H1 (cell line): ENCODE data around the gene HOXB5. TPM values are rescaled to one million over a fixed set of nuclear protein-coding genes. Genes with fewer than 3 reads are reported as not detected.
A peak's percentile ranks its signal among the peaks of the same experiment; 100 is the strongest.

Experiments
- CTCF ChIA-PET: fragments of 300-600 bp; sonication (Branson Sonifier 250); formaldehyde crosslinking; loops from one replicate; lab custom pipeline; 2021; ENCODE audit not compliant: partially characterized antibody; lab: Charles Lee
- POLR2A ChIA-PET: fragments of 300-600 bp; sonication (Branson Sonifier 250); formaldehyde crosslinking; loops from one replicate; lab custom pipeline; 2021; ENCODE audit warnings: inconsistent platforms; ENCODE audit not compliant: partially characterized antibody; lab: Charles Lee
- DNase-seq, 2 experiments: peaks; one replicate each; pipeline versions ENCODE4 v3.0.0 to v3.0.0-alpha.2; 2010 to 2022; ENCODE audit warnings: low spot score in 2 of 2, low read depth in 1 of 2, mixed read lengths in 1 of 2
- FAIRE-seq: peaks from 2 replicates; lab custom pipeline; 2011; peaks lifted over from hg19 to GRCh38; lab: Jason Lieb, UNC
- H2AFZ ChIP-seq: 2 replicates; pipeline ENCODE4 v1.8.1; 2012; ENCODE audit warnings: low read length, inconsistent platforms
- H2AK5ac ChIP-seq: 2 replicates; pipeline ENCODE4 v1.6.1; 2013; ENCODE audit warnings: low read depth, low read length
- H2BK120ac ChIP-seq: replicated peaks from 2 replicates; pipeline ENCODE3; 2013; ENCODE audit warnings: low read depth, low read length, inconsistent platforms
- H2BK12ac ChIP-seq: 2 replicates; pipeline ENCODE4 v1.6.1; 2013; ENCODE audit warnings: low read depth, low read length
- H2BK15ac ChIP-seq: 2 replicates; pipeline ENCODE4 v1.6.1; 2013; ENCODE audit warnings: low read length
- H2BK20ac ChIP-seq: 2 replicates; pipeline ENCODE4 v1.6.1; 2013; ENCODE audit warnings: low read length
- H2BK5ac ChIP-seq: 2 replicates; pipeline ENCODE4 v1.6.1; 2013; ENCODE audit warnings: low read depth, low read length
- H3K14ac ChIP-seq: 2 replicates; pipeline ENCODE4 v1.6.1; 2013; ENCODE audit warnings: inconsistent platforms; ENCODE audit not compliant: insufficient read length
- H3K18ac ChIP-seq: 2 replicates; pipeline ENCODE4 v1.6.1; 2013; ENCODE audit warnings: low read length; ENCODE audit errors: extremely low read depth
- H3K23ac ChIP-seq: 2 replicates; pipeline ENCODE4 v1.6.1; 2013; ENCODE audit warnings: inconsistent platforms; ENCODE audit not compliant: insufficient read length
- H3K23me2 ChIP-seq: 2 replicates; pipeline ENCODE4 v1.6.1; 2013; ENCODE audit warnings: low read depth, low read length
- H3K27ac ChIP-seq: 2 replicates; pipeline ENCODE4 v1.6.1; 2011; ENCODE audit warnings: low read depth, low read length, inconsistent platforms
- H3K27me3 ChIP-seq, 4 experiments: replicated peaks in 1 of 4; 1 replicate in 1 of 4; 2 replicates in 3 of 4; pipeline versions ENCODE4 v1.6.1 to v1.8.1; 2011 to 2013; ENCODE audit warnings: low read length in 3 of 4, mild to moderate bottlenecking in 3 of 4, inconsistent platforms in 2 of 4, mixed read lengths in 2 of 4, moderate library complexity in 1 of 4; ENCODE audit not compliant: control insufficient read depth in 3 of 4, insufficient read depth in 3 of 4; ENCODE audit errors: extremely low read depth in 1 of 4
- H3K36me3 ChIP-seq, 4 experiments: 2 replicates each; pipeline versions ENCODE4 v1.6.1 to v1.8.1; 2011 to 2013; ENCODE audit warnings: mild to moderate bottlenecking in 4 of 4, low read length in 3 of 4, moderate library complexity in 2 of 4, control low read depth in 1 of 4, inconsistent platforms in 1 of 4; ENCODE audit not compliant: insufficient read depth in 4 of 4, control insufficient read depth in 2 of 4
- H3K4ac ChIP-seq: replicated peaks from 2 replicates; pipeline ENCODE3; 2013; ENCODE audit warnings: low read length, low read depth, mixed read lengths, inconsistent platforms; ENCODE audit not compliant: insufficient read length
- H3K4me1 ChIP-seq, 4 experiments: replicated peaks in 1 of 4; 1 replicate in 1 of 4; 2 replicates in 3 of 4; pipeline versions ENCODE4 v1.6.1 to v1.8.1; 2011 to 2013; ENCODE audit warnings: low read length in 3 of 4, inconsistent platforms in 2 of 4, mixed read lengths in 1 of 4; ENCODE audit not compliant: insufficient read depth in 4 of 4, control insufficient read depth in 3 of 4
- H3K4me2 ChIP-seq, 2 experiments: 2 replicates each; pipeline versions ENCODE4 v1.6.1 to v1.8.1; 2011 to 2013; ENCODE audit warnings: low read depth in 2 of 2, low read length in 2 of 2, control low read depth in 1 of 2, inconsistent platforms in 1 of 2, mild to moderate bottlenecking in 1 of 2; ENCODE audit not compliant: insufficient read depth in 1 of 2
- H3K4me3 ChIP-seq, 4 experiments: fragments of 200-600, 300-600 bp in 1 of 4; sonication (generic), shearing (Covaris generic), sonication (Bioruptor Twin) in 1 of 4; 2 replicates each; pipeline versions ENCODE4 v1.5.1 to v1.8.1; 2011 to 2016; ENCODE audit warnings: low read length in 4 of 4, low read depth in 3 of 4, control low read depth in 2 of 4, inconsistent platforms in 2 of 4, mild to moderate bottlenecking in 2 of 4, mixed read lengths in 1 of 4, moderate library complexity in 1 of 4; ENCODE audit not compliant: insufficient read depth in 2 of 4; ENCODE audit errors: extremely low read depth in 1 of 4
- H3K56ac ChIP-seq: replicated peaks from 2 replicates; pipeline ENCODE3; 2013; ENCODE audit warnings: low read depth, mild to moderate bottlenecking, mixed read lengths, low read length, inconsistent platforms; ENCODE audit not compliant: insufficient read length
- H3K79me1 ChIP-seq: 2 replicates; pipeline ENCODE4 v1.6.1; 2013; ENCODE audit warnings: low read depth, low read length, control low read depth
- H3K79me2 ChIP-seq, 2 experiments: 2 replicates each; pipeline versions ENCODE4 v1.6.1 to v1.8.1; 2012 to 2013; ENCODE audit warnings: low read length in 2 of 2, mild to moderate bottlenecking in 2 of 2, inconsistent platforms in 1 of 2; ENCODE audit not compliant: insufficient read depth in 2 of 2, control insufficient read depth in 1 of 2
- H3K9ac ChIP-seq, 4 experiments: replicated peaks in 1 of 4; 1 replicate in 1 of 4; 2 replicates in 3 of 4; pipeline versions ENCODE4 v1.6.1 to v1.8.1; 2011 to 2013; ENCODE audit warnings: low read depth in 3 of 4, low read length in 3 of 4, control low read depth in 2 of 4, mild to moderate bottlenecking in 2 of 4, moderate library complexity in 2 of 4, inconsistent platforms in 1 of 4; ENCODE audit errors: extremely low read depth in 1 of 4
- H3K9me3 ChIP-seq, 2 experiments: 2 replicates each; pipeline versions ENCODE4 v1.6.1 to v1.8.1; 2012 to 2013; ENCODE audit warnings: mild to moderate bottlenecking in 2 of 2, moderate library complexity in 2 of 2, control low read depth in 1 of 2, inconsistent platforms in 1 of 2, low read depth in 1 of 2, low read length in 1 of 2, mixed read lengths in 1 of 2; ENCODE audit not compliant: insufficient read depth in 2 of 2
- H4K20me1 ChIP-seq, 2 experiments: replicated peaks in 1 of 2; 2 replicates each; pipeline versions ENCODE3 to v1.8.1; 2011 to 2013; ENCODE audit warnings: inconsistent platforms in 2 of 2, low read length in 2 of 2, mild to moderate bottlenecking in 1 of 2; ENCODE audit not compliant: insufficient read depth in 2 of 2, control insufficient read depth in 1 of 2
- H4K5ac ChIP-seq: 2 replicates; pipeline ENCODE4 v1.6.1; 2013; ENCODE audit warnings: low read length, low read depth, mixed read lengths, inconsistent platforms; ENCODE audit not compliant: insufficient read length
- H4K8ac ChIP-seq: 2 replicates; pipeline ENCODE4 v1.8.0; 2013; ENCODE audit warnings: mild to moderate bottlenecking, moderate library complexity, low read length, inconsistent platforms; ENCODE audit not compliant: insufficient read depth; ENCODE audit errors: extremely low read depth
- H4K91ac ChIP-seq: replicated peaks from 2 replicates; pipeline ENCODE3; 2013; ENCODE audit warnings: low read length, mixed read lengths, inconsistent platforms; ENCODE audit not compliant: insufficient read length
- EZH2 ChIP-seq: fragments of 200-600 bp; sonication (generic); IDR thresholded peaks from 2 replicates; pipeline ENCODE4 v1.7.1; 2012; ENCODE audit warnings: low read depth, mild to moderate bottlenecking, moderate library complexity, low read length, inconsistent platforms; ENCODE audit not compliant: severe bottlenecking
- WGBS, 2 experiments: shearing (Covaris generic) in 1 of 2; methylation state at CpG; one replicate each; pipeline versions ENCODE4 v1.1.6 to v1.1.7; 2013 to 2015; ENCODE audit warnings: low lambda C conversion rate in 2 of 2, mixed read lengths in 2 of 2, inconsistent platforms in 1 of 2, low coverage in 1 of 2, missing lambda C conversion rate in 1 of 2; ENCODE audit not compliant: insufficient replicate concordance in 2 of 2, insufficient coverage in 1 of 2, insufficient read length in 1 of 2; ENCODE audit errors: extremely low coverage in 1 of 2, missing lambda C conversion rate in 1 of 2; 5-methylcytosine and 5-hydroxymethylcytosine counted together
- polyA plus RNA-seq, 7 experiments: library from polyadenylated mRNA; depleted of rRNA in 3 of 7; stranded (reverse) in 5 of 7; unstranded in 2 of 7; fragments of >200 nt in 5 of 7; fragments of 200-250 nt in 2 of 7; gene quantifications; 1 replicate in 5 of 7; 2 replicates in 1 of 7; 4 replicates in 1 of 7; pipeline versions ENCODE4 v1.2.1 to v1.2.3, GENCODE V29; 2011 to 2013; ENCODE audit warnings: missing spikeins in 2 of 7, mixed read lengths in 2 of 7
- total RNA-seq: library from RNA; stranded (reverse); fragmentation: NEBNext Ultra II Directional; extraction: Animal tissue kit (Norgen Biotek cat#: 25700); gene quantifications from 2 replicates; pipeline ENCODE4 v1.2.1, GENCODE V29; 2021

Gene HOXB5
- total and polyA plus RNA-seq, 2 of the 8 experiments (the other 6 are each of a cell fraction or from before 2014, with no cell fraction given): not detected

GRCh38 chr17:48586355-48587258 lies 7.0 kb downstream of the HOXB5 start:
- no peak overlapping the region for H3K27ac ChIP-seq
- TF ChIP-seq EZH2: peak; percentile 99

More at GRCh38 chr17:48586355-48587258, 7.0 kb downstream of the HOXB5 start:
- Histone ChIP-seq H3K9me3 (no peaks in the 10 kb centered on the region), H2BK12ac (no peak overlapping the region), H3K9ac (no peak overlapping the region), H4K8ac (no peak overlapping the region), H3K14ac (no peak overlapping the region), H3K4me3 (0 out of 8 replicates have a peak overlapping the region, but pooled peaks of 1 of the 4 experiments have one; percentile 42), H3K56ac (no peak overlapping the region), H3K27me3 (peaks cover 99 to 100% (median 100%) of the 10 kb centered on the region in 4 experiments), H3K79me1 (no peaks in the 10 kb centered on the region), H3K4me2 (no peak overlapping the region), H2BK120ac (no peak overlapping the region), H4K20me1 (peaks cover 22 to 38% of the 10 kb centered on the region in 2 experiments), H3K36me3 (peaks cover 0 to 18% (median 0%) of the 10 kb centered on the region in 4 experiments; a peak in 1 of 8 replicates), H3K18ac (no peak overlapping the region), H2BK20ac (no peak overlapping the region), H2AK5ac (no peak overlapping the region), H2AFZ (no peak overlapping the region), H3K23ac (no peak overlapping the region), H3K23me2 (no peaks in the 10 kb centered on the region), H3K79me2 (no peaks in the 10 kb centered on the region), H2BK15ac (no peak overlapping the region), H2BK5ac (no peak overlapping the region), H4K5ac (no peak overlapping the region), H4K91ac (no peak overlapping the region), H3K4ac (no peak overlapping the region), H3K4me1 (peaks cover 0 to 5% (median 3%) of the 10 kb centered on the region in 4 experiments; a peak in 4 of 7 replicates)
- WGBS, 2 experiments: 12% methylated on average over 34 of the region's 34 CpGs; no CpG with 5 or more reads in 1 of the 2 experiments
- FAIRE-seq (no peak), DNase-seq (no peak)
- POLR2A ChIA-PET: interaction anchor here (1.6 kb wide), 1 partner anchor 12 kb away, joined by 4 read pairs; no protein-coding TSS in a partner anchor
- CTCF ChIA-PET: interaction anchor here (0.9 to 4.7 kb wide), 17 partner anchors 10 to 323 kb away, joined by 3 to 24 read pairs (median 5); no protein-coding TSS in a partner anchor
